ENCODE data around the gene NCAM1. TPM values are rescaled to one million over a fixed set of nuclear protein-coding genes. Genes with fewer than 3 reads are reported as not detected.

NCAM1 gene
- total and polyA plus RNA-seq, 4 experiments from 2014 or later: 0.39 TPM; not detected in 3

DNA sequence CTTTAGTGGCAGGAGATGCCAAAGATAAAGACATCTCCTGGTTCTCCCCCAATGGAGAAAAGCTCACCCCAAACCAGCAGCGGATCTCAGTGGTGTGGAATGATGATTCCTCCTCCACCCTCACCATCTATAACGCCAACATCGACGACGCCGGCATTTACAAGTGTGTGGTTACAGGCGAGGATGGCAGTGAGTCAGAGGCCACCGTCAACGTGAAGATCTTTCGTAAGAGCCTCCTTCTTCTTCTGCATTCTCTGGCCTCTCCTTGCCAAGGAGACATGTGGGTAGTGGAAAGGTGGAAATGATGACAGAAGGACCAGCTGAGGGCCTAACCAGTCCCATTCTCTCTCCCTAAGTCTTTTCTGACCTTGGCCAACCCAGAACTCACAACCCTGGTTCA is 243.1 kb downstream of the NCAM1 start:
- POLR2A ChIA-PET (ENCODE audit: partially characterized antibody): no interaction called here
- intact Hi-C loops (cut with micrococcal nuclease): no loop called here
- Histone ChIP-seq H3K4me1 (ENCODE audit: insufficient read depth, low read length) (no peaks in the 10 kb centered on the region), H3K36me3 (ENCODE audit: insufficient read depth, low read length) (no peaks in the 10 kb centered on the region), H3K27me3 (ENCODE audit: insufficient read depth, low read length) (no peaks in the 10 kb centered on the region), H3K27ac (ENCODE audit: low read depth, low read length) (no peak overlapping the region), H3K4me3 (ENCODE audit: low read length in 2 of 2) (no peak overlapping the region), H3K9me3 (ENCODE audit: control insufficient read depth in 1 of 2, low read length in 2 of 2) (no peaks in the 10 kb centered on the region)
- no peak for DNase-seq
- H3K4me1 Mint-ChIP-seq: no peaks in the 10 kb centered on the region
- no peak overlapping the region for H3K27ac Mint-ChIP-seq
- H3K4me3 Mint-ChIP-seq: no peak overlapping the region
- CTCF ChIA-PET (ENCODE audit: partially characterized antibody): no interaction called here
- H3K27me3 Mint-ChIP-seq: peaks cover 11 to 23% of the 10 kb centered on the region in 2 donors
- H3K9me3 Mint-ChIP-seq: no peaks in the 10 kb centered on the region
- no peaks in the 10 kb centered on the region for H3K36me3 Mint-ChIP-seq

DNA sequence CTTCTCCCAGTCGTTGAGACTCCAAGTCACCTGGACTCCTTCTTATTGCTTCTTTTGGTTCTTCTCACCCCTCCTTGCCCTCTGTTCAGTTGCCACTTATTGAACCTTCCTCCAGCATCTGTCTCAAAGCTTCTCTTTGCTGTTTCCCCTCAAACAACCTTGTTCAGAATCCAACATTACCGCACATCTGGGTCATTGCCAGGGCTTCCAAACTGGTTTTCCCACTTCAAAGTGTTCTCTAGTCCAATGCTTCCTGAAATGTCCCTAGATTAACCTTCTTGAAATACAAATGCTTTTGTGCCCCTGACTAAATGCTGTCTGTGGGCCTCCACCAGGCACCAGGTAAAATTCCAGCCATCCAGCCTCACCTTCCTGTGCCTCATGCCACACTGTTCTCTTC is 252.3 kb downstream of the NCAM1 start:
- DNase-seq: no peak
- H3K36me3 ChIP-seq (ENCODE audit: insufficient read depth, low read length): no peaks in the 10 kb centered on the region
- POLR2A ChIA-PET (ENCODE audit: partially characterized antibody): no interaction called here
- H3K27me3 ChIP-seq (ENCODE audit: insufficient read depth, low read length): no peaks in the 10 kb centered on the region
- peaks cover 0 to 2% (median 0%) of the 10 kb centered on the region in 8 donors for H3K9me3 Mint-ChIP-seq
- H3K36me3 Mint-ChIP-seq: no peaks in the 10 kb centered on the region
- H3K27ac Mint-ChIP-seq: no peak overlapping the region
- no peaks in the 10 kb centered on the region for H3K4me1 Mint-ChIP-seq
- no peak overlapping the region for H3K27ac ChIP-seq (ENCODE audit: low read depth, low read length)
- no peak overlapping the region for H3K4me3 ChIP-seq (ENCODE audit: low read length in 2 of 2)
- H3K27me3 Mint-ChIP-seq: peaks cover 9 to 12% of the 10 kb centered on the region in 2 donors
- H3K4me1 ChIP-seq (ENCODE audit: insufficient read depth, low read length): no peaks in the 10 kb centered on the region
- no peak overlapping the region for H3K4me3 Mint-ChIP-seq
- CTCF ChIA-PET (ENCODE audit: partially characterized antibody): no interaction called here
- intact Hi-C loops (cut with micrococcal nuclease): no loop called here
- no peaks in the 10 kb centered on the region for H3K9me3 ChIP-seq (ENCODE audit: control insufficient read depth in 1 of 2, low read length in 2 of 2)

DNA sequence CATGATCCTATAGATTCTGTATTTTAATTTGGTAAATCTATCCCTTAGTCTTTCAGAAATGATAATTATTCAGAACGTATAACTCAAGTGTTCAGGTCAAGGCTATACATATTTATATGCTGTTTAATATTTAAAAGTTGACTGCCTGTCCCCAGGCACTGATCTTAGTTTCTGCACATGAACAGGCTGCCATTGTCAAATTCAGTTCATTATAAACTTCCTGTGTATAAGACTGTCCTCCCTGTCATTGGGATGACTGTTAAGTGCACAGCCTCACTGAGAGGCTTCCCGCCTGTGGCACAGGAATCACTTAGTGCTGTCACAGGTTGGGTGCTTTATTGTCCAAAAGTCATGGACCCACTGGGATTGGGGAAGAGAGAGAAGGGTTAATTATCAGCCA is 261.0 kb downstream of the NCAM1 start:
- Mint-ChIP-seq H3K4me1 (no peaks in the 10 kb centered on the region), H3K27me3 (peaks cover 9 to 11% of the 10 kb centered on the region in 2 donors), H3K36me3 (no peaks in the 10 kb centered on the region), H3K4me3 (no peak overlapping the region), H3K9me3 (peaks cover 0 to 17% (median 3%) of the 10 kb centered on the region in 8 donors), H3K27ac (no peak overlapping the region)
- Histone ChIP-seq H3K27me3 (ENCODE audit: insufficient read depth, low read length) (no peaks in the 10 kb centered on the region), H3K27ac (ENCODE audit: low read depth, low read length) (no peak overlapping the region), H3K9me3 (ENCODE audit: control insufficient read depth in 1 of 2, low read length in 2 of 2) (no peaks in the 10 kb centered on the region), H3K36me3 (ENCODE audit: insufficient read depth, low read length) (no peaks in the 10 kb centered on the region), H3K4me3 (ENCODE audit: low read length in 2 of 2) (no peak overlapping the region), H3K4me1 (ENCODE audit: insufficient read depth, low read length) (no peaks in the 10 kb centered on the region)
- DNase-seq: no peak
- POLR2A ChIA-PET (ENCODE audit: partially characterized antibody): no interaction called here
- CTCF ChIA-PET (ENCODE audit: partially characterized antibody): no interaction called here
- intact Hi-C loops (cut with micrococcal nuclease): no loop called here

DNA sequence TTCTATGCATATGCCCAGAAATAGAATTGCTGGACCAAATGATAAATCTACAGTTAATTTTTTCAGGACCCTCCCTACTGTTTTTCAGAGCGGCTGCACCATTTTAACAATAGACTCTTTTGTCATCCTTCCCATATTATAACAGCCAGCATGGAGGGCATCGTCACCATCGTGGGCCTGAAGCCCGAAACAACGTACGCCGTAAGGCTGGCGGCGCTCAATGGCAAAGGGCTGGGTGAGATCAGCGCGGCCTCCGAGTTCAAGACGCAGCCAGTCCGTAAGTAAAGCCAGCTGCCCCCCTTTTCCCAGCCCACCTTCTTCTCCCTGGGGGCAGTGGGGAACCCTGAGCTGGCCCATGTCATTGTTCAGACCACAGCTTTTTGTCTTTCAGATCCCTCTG is 273.7 kb downstream of the NCAM1 start:
- peaks cover 4 to 6% of the 10 kb centered on the region in 2 donors for H3K27me3 Mint-ChIP-seq
- H3K4me1 Mint-ChIP-seq: no peaks in the 10 kb centered on the region
- Histone ChIP-seq H3K4me3 (ENCODE audit: low read length in 2 of 2) (no peak overlapping the region), H3K36me3 (ENCODE audit: insufficient read depth, low read length) (no peaks in the 10 kb centered on the region), H3K4me1 (ENCODE audit: insufficient read depth, low read length) (no peaks in the 10 kb centered on the region), H3K27me3 (ENCODE audit: insufficient read depth, low read length) (no peaks in the 10 kb centered on the region), H3K9me3 (ENCODE audit: control insufficient read depth in 1 of 2, low read length in 2 of 2) (no peaks in the 10 kb centered on the region), H3K27ac (ENCODE audit: low read depth, low read length) (no peak overlapping the region)
- H3K27ac Mint-ChIP-seq: no peak overlapping the region
- CTCF ChIA-PET (ENCODE audit: partially characterized antibody): no interaction called here
- H3K36me3 Mint-ChIP-seq: no peaks in the 10 kb centered on the region
- no peak for DNase-seq
- intact Hi-C loops (cut with micrococcal nuclease): no loop called here
- peaks cover 0 to 3% (median 0%) of the 10 kb centered on the region in 8 donors for H3K9me3 Mint-ChIP-seq
- H3K4me3 Mint-ChIP-seq: no peak overlapping the region
- POLR2A ChIA-PET (ENCODE audit: partially characterized antibody): no interaction called here

DNA sequence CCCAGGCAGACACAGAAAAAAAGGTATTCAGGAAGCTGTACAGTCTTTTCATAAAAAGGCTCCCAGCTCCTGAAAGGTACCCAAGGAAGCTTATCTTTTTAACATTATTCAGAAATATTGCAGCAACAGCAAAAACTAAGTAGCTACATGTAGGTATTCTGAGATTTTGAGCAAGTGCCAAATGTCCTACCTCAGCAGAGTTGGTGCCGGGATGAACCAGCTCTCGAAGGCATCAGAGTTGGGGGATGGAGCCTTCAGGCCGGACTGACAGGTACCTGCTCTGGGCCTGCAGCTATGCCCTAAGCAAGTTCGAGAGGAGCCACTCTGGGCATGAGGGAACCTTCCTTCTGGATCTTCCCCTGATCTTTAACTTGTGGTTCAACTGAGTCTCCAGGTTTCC is 276.0 kb downstream of the NCAM1 start:
- Histone ChIP-seq H3K27me3 (ENCODE audit: insufficient read depth, low read length) (no peaks in the 10 kb centered on the region), H3K4me3 (ENCODE audit: low read length in 2 of 2) (no peak overlapping the region), H3K4me1 (ENCODE audit: insufficient read depth, low read length) (no peaks in the 10 kb centered on the region), H3K27ac (ENCODE audit: low read depth, low read length) (no peak overlapping the region), H3K9me3 (ENCODE audit: control insufficient read depth in 1 of 2, low read length in 2 of 2) (no peaks in the 10 kb centered on the region), H3K36me3 (ENCODE audit: insufficient read depth, low read length) (no peaks in the 10 kb centered on the region)
- POLR2A ChIA-PET (ENCODE audit: partially characterized antibody): no interaction called here
- DNase-seq: no peak
- H3K9me3 Mint-ChIP-seq: no peaks in the 10 kb centered on the region
- intact Hi-C loops (cut with micrococcal nuclease): no loop called here
- no peaks in the 10 kb centered on the region for H3K4me1 Mint-ChIP-seq
- no peaks in the 10 kb centered on the region for H3K36me3 Mint-ChIP-seq
- CTCF ChIA-PET (ENCODE audit: partially characterized antibody): no interaction called here
- no peak overlapping the region for H3K4me3 Mint-ChIP-seq
- peaks cover 4 to 10% of the 10 kb centered on the region in 2 donors for H3K27me3 Mint-ChIP-seq
- no peak overlapping the region for H3K27ac Mint-ChIP-seq

DNA sequence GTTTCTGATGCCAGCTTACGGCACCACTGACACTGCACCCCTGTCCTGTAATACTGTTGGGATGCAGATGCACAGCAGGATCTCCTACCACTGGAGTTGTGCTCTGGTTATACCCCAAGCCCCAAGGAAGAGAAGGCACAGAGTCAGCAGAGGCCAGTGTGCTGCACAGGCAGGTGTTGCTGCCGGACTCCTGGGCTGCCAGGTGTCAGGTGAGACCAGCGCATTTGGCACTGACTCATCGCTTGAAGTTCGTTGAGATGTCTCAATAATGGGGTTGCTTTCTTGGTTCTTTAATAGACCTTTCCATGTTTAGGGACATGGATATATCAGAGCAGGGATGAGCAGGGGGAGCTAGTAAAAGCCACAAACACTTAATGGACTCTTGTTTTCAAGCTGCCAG is 277.5 kb downstream of the NCAM1 start:
- H3K36me3 ChIP-seq (ENCODE audit: insufficient read depth, low read length): no peaks in the 10 kb centered on the region
- H3K9me3 Mint-ChIP-seq: no peaks in the 10 kb centered on the region
- no peak overlapping the region for H3K4me3 ChIP-seq (ENCODE audit: low read length in 2 of 2)
- H3K4me1 Mint-ChIP-seq: peaks cover 5 to 13% (median 9%) of the 10 kb centered on the region in 4 donors
- H3K4me3 Mint-ChIP-seq: no peak overlapping the region
- H3K27ac Mint-ChIP-seq: no peak overlapping the region
- H3K27ac ChIP-seq (ENCODE audit: low read depth, low read length): no peak overlapping the region
- no peaks in the 10 kb centered on the region for H3K27me3 ChIP-seq (ENCODE audit: insufficient read depth, low read length)
- no peaks in the 10 kb centered on the region for H3K36me3 Mint-ChIP-seq
- POLR2A ChIA-PET (ENCODE audit: partially characterized antibody): no interaction called here
- no peak for DNase-seq
- H3K27me3 Mint-ChIP-seq: peaks cover 8 to 10% of the 10 kb centered on the region in 2 donors
- intact Hi-C loops (cut with micrococcal nuclease): no loop called here
- CTCF ChIA-PET (ENCODE audit: partially characterized antibody): no interaction called here
- H3K9me3 ChIP-seq (ENCODE audit: control insufficient read depth in 1 of 2, low read length in 2 of 2): no peaks in the 10 kb centered on the region
- no peaks in the 10 kb centered on the region for H3K4me1 ChIP-seq (ENCODE audit: insufficient read depth, low read length)

DNA sequence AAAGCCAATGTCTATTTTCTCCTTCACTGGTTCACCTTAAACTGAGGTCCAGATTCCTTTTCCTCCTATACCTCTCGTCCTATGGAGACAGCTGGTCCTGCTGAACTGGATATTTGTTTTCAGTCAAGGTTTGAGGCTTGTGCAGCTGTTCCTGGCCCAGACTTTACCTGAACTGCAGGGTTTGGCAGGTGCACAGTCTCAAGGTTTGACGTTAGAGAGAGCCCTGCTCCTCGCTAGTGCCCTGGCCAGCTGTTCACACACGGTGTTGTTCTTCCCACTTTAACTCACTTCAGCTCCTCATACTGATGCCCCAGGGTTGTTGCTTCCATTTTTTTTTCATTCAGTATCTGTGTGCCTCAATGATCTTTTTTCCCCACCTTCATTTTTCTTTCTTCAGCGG is 279.2 kb downstream of the NCAM1 start:
- Mint-ChIP-seq H3K27ac (no peak overlapping the region), H3K36me3 (no peaks in the 10 kb centered on the region), H3K4me1 (peaks cover 5 to 20% (median 9%) of the 10 kb centered on the region in 4 donors), H3K4me3 (no peak overlapping the region), H3K27me3 (peaks cover 9 to 11% of the 10 kb centered on the region in 2 donors), H3K9me3 (no peaks in the 10 kb centered on the region)
- intact Hi-C loops (cut with micrococcal nuclease): no loop called here
- ChIA-PET CTCF (ENCODE audit: partially characterized antibody) (no interaction called here), POLR2A (ENCODE audit: partially characterized antibody) (no interaction called here)
- Histone ChIP-seq H3K36me3 (ENCODE audit: insufficient read depth, low read length) (no peaks in the 10 kb centered on the region), H3K4me1 (ENCODE audit: insufficient read depth, low read length) (no peaks in the 10 kb centered on the region), H3K27me3 (ENCODE audit: insufficient read depth, low read length) (no peaks in the 10 kb centered on the region), H3K9me3 (ENCODE audit: control insufficient read depth in 1 of 2, low read length in 2 of 2) (no peaks in the 10 kb centered on the region), H3K4me3 (ENCODE audit: low read length in 2 of 2) (no peak overlapping the region), H3K27ac (ENCODE audit: low read depth, low read length) (no peak overlapping the region)
- DNase-seq: no peak

Data from CD4-positive, alpha-beta memory T cell (primary cell).